Measurements from ENCODE around the gene WDFY4.

WDFY4 gene

DNA sequence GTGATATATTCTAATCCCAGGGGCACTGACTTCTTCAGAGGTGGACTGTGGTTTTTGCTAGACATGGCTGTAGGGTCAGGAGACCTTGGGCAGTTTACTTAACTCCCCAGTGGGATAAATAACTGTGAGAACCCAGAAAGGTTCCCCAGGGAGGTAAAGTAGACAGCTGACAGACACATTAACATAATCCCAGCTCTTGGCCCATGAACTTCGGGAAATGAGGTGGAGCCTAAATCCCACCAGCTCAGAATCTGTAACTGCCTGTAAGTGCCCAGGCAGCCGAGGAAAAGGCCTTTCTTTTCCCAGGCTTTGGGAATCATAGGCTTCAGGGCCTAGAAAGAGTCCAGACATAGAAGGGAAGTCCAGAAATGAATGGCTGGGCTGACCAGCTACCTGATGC is 149.0 kb downstream of the WDFY4 start:
- H3K27me3 ChIP-seq (ENCODE audit: insufficient read depth, low read length, poor library complexity), result no peaks in the 10 kb centered on the region
- no peaks in the 10 kb centered on the region for H3K36me3 ChIP-seq (ENCODE audit: control insufficient read depth, insufficient read depth, low read length)
- DNase-seq, result peak; percentile 16
- H3K9ac ChIP-seq (ENCODE audit: low read length), result no peak overlapping the region
- no peak overlapping the region for H4K5ac ChIP-seq (ENCODE audit: low read length)
- H2BK15ac ChIP-seq (replicated peaks; ENCODE audit: low read depth), result no peak overlapping the region
- no CpG with 5 or more reads among the region's 2 CpGs for WGBS (ENCODE audit: extremely low coverage, insufficient coverage, low lambda C conversion rate)
- no peak overlapping the region for H3K23ac ChIP-seq (ENCODE audit: low read length)
- no peak overlapping the region for H2AK5ac ChIP-seq (ENCODE audit: low read length)
- H3K27ac ChIP-seq (ENCODE audit: low read depth, low read length), result no peak overlapping the region
- H4K8ac ChIP-seq (ENCODE audit: low read depth, low read length), result no peak overlapping the region
- H3K4me1 ChIP-seq (ENCODE audit: control insufficient read depth, low read depth, low read length), result no peaks in the 10 kb centered on the region
- H3K79me2 ChIP-seq (ENCODE audit: control insufficient read depth, insufficient read depth, low read length), result no peaks in the 10 kb centered on the region
- H3K4me3 ChIP-seq (ENCODE audit: low read length), result no peak overlapping the region
- no peak overlapping the region for H2BK5ac ChIP-seq (ENCODE audit: low read length)
- no peak overlapping the region for H3K56ac ChIP-seq (ENCODE audit: low read length)
- H3K4ac ChIP-seq (ENCODE audit: low read depth, low read length), result no peak overlapping the region
- H2BK120ac ChIP-seq (ENCODE audit: low read depth, low read length), result no peak overlapping the region
- H3K18ac ChIP-seq (ENCODE audit: low read length), result no peak overlapping the region
- no peaks in the 10 kb centered on the region for H3K79me1 ChIP-seq (ENCODE audit: low read length)
- no peak overlapping the region for H3K4me2 ChIP-seq (ENCODE audit: low read length)

DNA sequence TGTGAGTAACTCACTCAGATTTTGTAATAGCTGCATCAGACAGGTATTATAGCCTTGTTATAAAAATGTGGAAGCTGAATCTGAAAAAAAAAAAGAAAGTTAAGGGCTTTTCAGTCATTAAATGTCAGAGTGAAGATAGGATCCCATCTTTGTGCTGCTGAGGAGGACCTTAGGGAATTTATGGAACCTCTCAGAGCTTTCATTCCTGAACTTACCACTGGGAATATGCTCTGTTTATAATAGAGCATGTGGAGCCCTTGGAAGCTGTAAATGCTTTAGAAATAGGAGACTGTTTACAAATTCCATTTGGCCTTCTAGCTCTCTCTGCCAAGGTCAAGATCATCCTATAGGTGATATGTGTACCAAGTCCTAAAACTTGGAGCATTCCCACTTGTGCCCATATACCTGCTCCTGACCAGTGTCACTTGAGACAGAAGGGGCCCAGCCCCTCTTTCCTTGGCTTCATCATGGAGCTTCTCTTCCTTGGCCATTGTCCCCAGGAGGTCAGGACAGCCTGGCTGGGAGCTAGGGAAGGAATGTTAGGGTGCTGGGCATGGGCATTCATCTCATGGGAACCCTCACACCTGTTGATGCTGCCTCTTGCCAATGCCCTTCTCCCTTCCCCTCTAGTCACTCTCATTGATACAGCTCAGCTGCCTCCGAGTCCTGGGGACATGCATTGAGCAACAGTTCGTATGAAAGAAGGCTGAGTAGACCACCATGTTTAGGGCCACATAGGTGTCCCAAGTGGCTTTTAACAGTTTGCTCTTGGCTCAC is 149.7 kb downstream of the WDFY4 start:
- Histone ChIP-seq H4K8ac (ENCODE audit: low read depth, low read length) (no peak overlapping the region), H3K4ac (ENCODE audit: low read depth, low read length) (no peak overlapping the region), H3K56ac (ENCODE audit: low read length) (no peak overlapping the region), H4K5ac (ENCODE audit: low read length) (no peak overlapping the region), H3K27ac (ENCODE audit: low read depth, low read length) (no peak overlapping the region), H2BK5ac (ENCODE audit: low read length) (no peak overlapping the region), H2BK120ac (ENCODE audit: low read depth, low read length) (no peak overlapping the region), H3K23ac (ENCODE audit: low read length) (no peak overlapping the region), H3K9ac (ENCODE audit: low read length) (no peak overlapping the region), H3K4me2 (ENCODE audit: low read length) (no peak overlapping the region), H3K36me3 (ENCODE audit: control insufficient read depth, insufficient read depth, low read length) (no peaks in the 10 kb centered on the region), H2AK5ac (ENCODE audit: low read length) (no peak overlapping the region), H3K79me1 (ENCODE audit: low read length) (no peaks in the 10 kb centered on the region), H3K79me2 (ENCODE audit: control insufficient read depth, insufficient read depth, low read length) (no peaks in the 10 kb centered on the region), H2BK15ac (replicated peaks; ENCODE audit: low read depth) (no peak overlapping the region), H3K18ac (ENCODE audit: low read length) (no peak overlapping the region), H3K27me3 (ENCODE audit: insufficient read depth, low read length, poor library complexity) (no peaks in the 10 kb centered on the region), H3K4me3 (ENCODE audit: low read length) (no peak overlapping the region), H3K4me1 (ENCODE audit: control insufficient read depth, low read depth, low read length) (no peaks in the 10 kb centered on the region)
- no CpG with 5 or more reads among the region's 2 CpGs for WGBS (ENCODE audit: extremely low coverage, insufficient coverage, low lambda C conversion rate)
- no peak for DNase-seq

DNA sequence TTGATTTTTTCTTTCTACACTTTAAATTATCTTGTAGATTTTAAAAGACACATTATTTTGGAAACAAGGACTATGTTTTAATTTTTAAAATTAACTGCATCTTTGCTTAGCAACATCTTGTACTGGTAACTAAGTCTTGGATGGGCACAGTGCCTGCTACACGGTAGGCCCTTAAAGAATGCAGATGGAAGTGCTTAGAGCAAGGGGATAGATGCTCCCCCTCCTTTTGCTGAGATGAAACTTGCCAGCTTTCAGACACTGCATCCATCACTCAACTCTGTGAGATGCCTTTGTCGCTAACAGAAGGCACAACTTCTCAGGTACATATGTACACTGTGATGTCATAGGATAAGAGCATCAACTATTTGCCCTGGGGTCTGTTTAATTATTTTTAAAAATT is 151.1 kb downstream of the WDFY4 start:
- H3K79me1 ChIP-seq (ENCODE audit: low read length), result no peaks in the 10 kb centered on the region
- no peak overlapping the region for H2BK15ac ChIP-seq (replicated peaks; ENCODE audit: low read depth)
- H2AK5ac ChIP-seq (ENCODE audit: low read length), result no peak overlapping the region
- no peaks in the 10 kb centered on the region for H3K4me1 ChIP-seq (ENCODE audit: control insufficient read depth, low read depth, low read length)
- no peak overlapping the region for H3K18ac ChIP-seq (ENCODE audit: low read length)
- no peak overlapping the region for H3K4me3 ChIP-seq (ENCODE audit: low read length)
- no peak overlapping the region for H2BK120ac ChIP-seq (ENCODE audit: low read depth, low read length)
- no peak overlapping the region for H4K8ac ChIP-seq (ENCODE audit: low read depth, low read length)
- no peak overlapping the region for H3K23ac ChIP-seq (ENCODE audit: low read length)
- H3K27ac ChIP-seq (ENCODE audit: low read depth, low read length), result no peak overlapping the region
- no peaks in the 10 kb centered on the region for H3K27me3 ChIP-seq (ENCODE audit: insufficient read depth, low read length, poor library complexity)
- DNase-seq, result no peak
- no peak overlapping the region for H3K9ac ChIP-seq (ENCODE audit: low read length)
- H3K79me2 ChIP-seq (ENCODE audit: control insufficient read depth, insufficient read depth, low read length), result no peaks in the 10 kb centered on the region
- no peak overlapping the region for H2BK5ac ChIP-seq (ENCODE audit: low read length)
- H3K4me2 ChIP-seq (ENCODE audit: low read length), result no peak overlapping the region
- H3K36me3 ChIP-seq (ENCODE audit: control insufficient read depth, insufficient read depth, low read length), result no peaks in the 10 kb centered on the region
- WGBS (ENCODE audit: extremely low coverage, insufficient coverage, low lambda C conversion rate), result no CpG with 5 or more reads among the region's 2 CpGs
- H3K56ac ChIP-seq (ENCODE audit: low read length), result no peak overlapping the region
- H3K4ac ChIP-seq (ENCODE audit: low read depth, low read length), result no peak overlapping the region
- H4K5ac ChIP-seq (ENCODE audit: low read length), result no peak overlapping the region

DNA sequence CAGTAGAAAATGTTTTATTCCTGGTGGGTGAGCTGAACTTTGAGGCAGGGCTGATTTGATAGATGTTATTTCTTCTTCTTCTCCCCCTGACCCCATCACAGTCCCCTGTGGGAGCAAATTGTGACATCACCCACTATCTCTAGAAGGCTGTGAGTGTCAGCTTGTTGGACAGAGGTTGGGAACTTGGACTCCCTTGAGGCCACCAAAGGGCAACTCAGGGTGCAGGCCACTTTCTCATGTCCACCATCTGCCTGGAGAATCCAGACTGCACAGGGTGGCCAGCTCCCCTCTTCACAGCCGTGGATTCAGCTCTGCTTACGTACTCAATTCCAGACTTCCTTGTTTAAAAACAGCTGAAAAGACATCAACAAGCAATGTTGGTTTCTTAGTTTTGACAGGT is 151.9 kb downstream of the WDFY4 start:
- H3K56ac ChIP-seq (ENCODE audit: low read length), result no peak overlapping the region
- H2BK5ac ChIP-seq (ENCODE audit: low read length), result no peak overlapping the region
- no peaks in the 10 kb centered on the region for H3K79me1 ChIP-seq (ENCODE audit: low read length)
- H3K27me3 ChIP-seq (ENCODE audit: insufficient read depth, low read length, poor library complexity), result no peaks in the 10 kb centered on the region
- H3K4me1 ChIP-seq (ENCODE audit: control insufficient read depth, low read depth, low read length), result no peaks in the 10 kb centered on the region
- no peak overlapping the region for H2BK15ac ChIP-seq (replicated peaks; ENCODE audit: low read depth)
- no CpG with 5 or more reads among the region's 2 CpGs for WGBS (ENCODE audit: extremely low coverage, insufficient coverage, low lambda C conversion rate)
- no peak overlapping the region for H3K4ac ChIP-seq (ENCODE audit: low read depth, low read length)
- DNase-seq, result no peak
- H3K4me3 ChIP-seq (ENCODE audit: low read length), result no peak overlapping the region
- no peak overlapping the region for H2AK5ac ChIP-seq (ENCODE audit: low read length)
- no peak overlapping the region for H3K18ac ChIP-seq (ENCODE audit: low read length)
- no peak overlapping the region for H3K27ac ChIP-seq (ENCODE audit: low read depth, low read length)
- no peak overlapping the region for H3K4me2 ChIP-seq (ENCODE audit: low read length)
- no peaks in the 10 kb centered on the region for H3K79me2 ChIP-seq (ENCODE audit: control insufficient read depth, insufficient read depth, low read length)
- H4K8ac ChIP-seq (ENCODE audit: low read depth, low read length), result no peak overlapping the region
- H3K36me3 ChIP-seq (ENCODE audit: control insufficient read depth, insufficient read depth, low read length), result no peaks in the 10 kb centered on the region
- H3K9ac ChIP-seq (ENCODE audit: low read length), result no peak overlapping the region
- no peak overlapping the region for H2BK120ac ChIP-seq (ENCODE audit: low read depth, low read length)
- H4K5ac ChIP-seq (ENCODE audit: low read length), result no peak overlapping the region
- no peak overlapping the region for H3K23ac ChIP-seq (ENCODE audit: low read length)

DNA sequence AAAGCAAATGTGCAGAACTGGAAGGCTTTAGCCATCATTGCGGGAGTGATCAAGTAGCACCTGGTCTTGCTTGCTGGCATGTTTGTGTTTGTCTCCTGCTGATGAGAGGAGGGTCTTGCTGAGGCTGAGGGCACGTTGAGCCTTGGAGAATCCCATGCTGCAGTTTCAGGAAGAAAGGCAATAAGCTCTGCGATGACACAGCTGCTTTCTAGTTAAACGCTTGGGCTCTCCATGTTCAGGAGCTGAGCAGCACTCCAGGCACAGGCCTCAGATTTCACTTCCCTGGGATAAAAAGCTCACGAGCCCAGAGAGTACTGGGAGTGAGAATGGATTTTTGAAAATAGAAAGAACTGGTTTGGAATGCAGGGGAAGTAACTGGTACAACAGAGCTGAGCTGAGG is 154.2 kb downstream of the WDFY4 start:
- no peak overlapping the region for H2AK5ac ChIP-seq (ENCODE audit: low read length)
- no peak overlapping the region for H2BK120ac ChIP-seq (ENCODE audit: low read depth, low read length)
- no peak overlapping the region for H2BK5ac ChIP-seq (ENCODE audit: low read length)
- no peak overlapping the region for H2BK15ac ChIP-seq (replicated peaks; ENCODE audit: low read depth)
- H3K79me1 ChIP-seq (ENCODE audit: low read length), result no peaks in the 10 kb centered on the region
- no peak overlapping the region for H3K56ac ChIP-seq (ENCODE audit: low read length)
- no peak overlapping the region for H3K18ac ChIP-seq (ENCODE audit: low read length)
- no peak overlapping the region for H3K4ac ChIP-seq (ENCODE audit: low read depth, low read length)
- WGBS (ENCODE audit: extremely low coverage, insufficient coverage, low lambda C conversion rate), result no CpG with 5 or more reads among the region's 5 CpGs
- H3K4me2 ChIP-seq (ENCODE audit: low read length), result no peak overlapping the region
- no peak overlapping the region for H3K27ac ChIP-seq (ENCODE audit: low read depth, low read length)
- no peak overlapping the region for H3K4me3 ChIP-seq (ENCODE audit: low read length)
- H3K4me1 ChIP-seq (ENCODE audit: control insufficient read depth, low read depth, low read length), result no peaks in the 10 kb centered on the region
- DNase-seq, result peak; percentile 4
- no peaks in the 10 kb centered on the region for H3K36me3 ChIP-seq (ENCODE audit: control insufficient read depth, insufficient read depth, low read length)
- no peak overlapping the region for H3K23ac ChIP-seq (ENCODE audit: low read length)
- no peaks in the 10 kb centered on the region for H3K79me2 ChIP-seq (ENCODE audit: control insufficient read depth, insufficient read depth, low read length)
- no peak overlapping the region for H3K9ac ChIP-seq (ENCODE audit: low read length)
- H3K27me3 ChIP-seq (ENCODE audit: insufficient read depth, low read length, poor library complexity), result no peaks in the 10 kb centered on the region
- H4K5ac ChIP-seq (ENCODE audit: low read length), result no peak overlapping the region
- no peak overlapping the region for H4K8ac ChIP-seq (ENCODE audit: low read depth, low read length)

All from mesendoderm (in vitro differentiated cells).